Muscle of leg (tissue), 11 donors: ENCODE measurements around the gene MRPS2. TPM values are rescaled to one million over a fixed set of nuclear protein-coding genes. Genes with fewer than 3 reads are reported as not detected.
"Not testable (repeated sequence)": the region's sequence is repeated elsewhere in the genome, so short reads cannot be mapped to it uniquely, and the experiment has no call there.

Experiments
- DNase-seq: peaks from one replicate; pipeline ENCODE4 v3.0.0; 2013
- H3K27ac ChIP-seq: one replicate; pipeline ENCODE4 v1.5.1; 2013; ENCODE audit warnings: mild to moderate bottlenecking, low read length, control low read depth
- H3K27me3 ChIP-seq: one replicate; pipeline ENCODE4 v1.6.1; 2013; ENCODE audit warnings: low read length; ENCODE audit not compliant: control insufficient read depth, insufficient read depth
- H3K36me3 ChIP-seq: one replicate; pipeline ENCODE4 v1.6.1; 2013; ENCODE audit warnings: low read length; ENCODE audit not compliant: control insufficient read depth, insufficient read depth
- H3K4me1 ChIP-seq: one replicate; pipeline ENCODE4 v1.6.1; 2013; ENCODE audit warnings: low read length; ENCODE audit not compliant: control insufficient read depth, insufficient read depth
- H3K4me3 ChIP-seq: one replicate; pipeline ENCODE4 v1.5.1; 2013; ENCODE audit warnings: low read length, control low read depth
- H3K9me3 ChIP-seq: replicated peaks from 2 replicates; pipeline ENCODE4 v1.6.1; 2013; ENCODE audit warnings: low read depth, low read length; ENCODE audit not compliant: control insufficient read depth
- WGBS: methylation state at CpG from one replicate; pipeline ENCODE4 v1.1.5; 2013; ENCODE audit warnings: missing lambda C conversion rate; ENCODE audit not compliant: insufficient coverage; 5-methylcytosine and 5-hydroxymethylcytosine counted together
- polyA plus RNA-seq, 8 donors: library from polyadenylated mRNA; unstranded; fragments of 120-200 nt; gene quantifications; one replicate each; pipeline versions ENCODE4 v1.2.1 to v1.2.3, GENCODE V29; 2013; ENCODE audit warnings: inconsistent platforms in 1 of 8, low replicate concordance in 1 of 8; ENCODE audit not compliant: insufficient read length in 8 of 8, insufficient read depth in 1 of 8
- total RNA-seq: library from RNA; stranded (reverse); fragments of 120-200 nt; gene quantifications from one replicate; pipeline ENCODE4 v1.2.4, GENCODE V29; 2013

Gene MRPS2
- total and polyA plus RNA-seq, 9 donors = 15.6 to 41.6 (median 34.3) TPM

GRCh38 chr9:135505406-135506187 is 5.1 kb downstream of the MRPS2 start:
- Histone ChIP-seq H3K4me3 (no peak overlapping the region), H3K4me1 (peaks cover 12% of the 10 kb centered on the region), H3K27me3 (no peaks in the 10 kb centered on the region), H3K27ac (no peak overlapping the region), H3K9me3 (no peaks in the 10 kb centered on the region), H3K36me3 (peaks cover 38% of the 10 kb centered on the region)
- DNase-seq = no peak
- 77% methylated on average over 24 of the region's 24 CpGs for WGBS

GRCh38 chr9:135506327-135507103 is 6.0 kb downstream of the MRPS2 start:
- Histone ChIP-seq H3K4me1 (peaks cover 8% of the 10 kb centered on the region), H3K27ac (no peak overlapping the region), H3K9me3 (no peaks in the 10 kb centered on the region), H3K27me3 (no peaks in the 10 kb centered on the region), H3K4me3 (no peak overlapping the region), H3K36me3 (peaks cover 38% of the 10 kb centered on the region)
- WGBS = 44% methylated on average over 12 of the region's 14 CpGs
- DNase-seq = no peak

GRCh38 chr9:135507104-135508035 is 6.9 kb downstream of the MRPS2 start:
- Histone ChIP-seq H3K27me3 (no peaks in the 10 kb centered on the region), H3K4me1 (no peaks in the 10 kb centered on the region), H3K36me3 (peaks cover 30% of the 10 kb centered on the region), H3K4me3 (no peak overlapping the region), H3K27ac (no peak overlapping the region), H3K9me3 (no peaks in the 10 kb centered on the region)
- no peak for DNase-seq
- 77% methylated on average over 10 of the region's 23 CpGs for WGBS

- peaks cover 20% of the 10 kb centered on the region for H3K36me3 ChIP-seq
- no peaks in the 10 kb centered on the region for H3K9me3 ChIP-seq
- no peak for DNase-seq
- H3K4me1 ChIP-seq = peaks cover 2% of the 10 kb centered on the region
- no peak overlapping the region for H3K27ac ChIP-seq
- 90% methylated on average over 7 of the region's 9 CpGs for WGBS
- no peak overlapping the region for H3K4me3 ChIP-seq
- no peaks in the 10 kb centered on the region for H3K27me3 ChIP-seq
Observed at GRCh38 chr9:135508211-135508820, 7.8 kb downstream of the MRPS2 start.

GRCh38 chr9:135509458-135509857 is 9.0 kb downstream of the MRPS2 start:
- H3K27ac ChIP-seq = no peak overlapping the region
- DNase-seq = no peak
- H3K27me3 ChIP-seq = no peaks in the 10 kb centered on the region
- H3K4me1 ChIP-seq = peaks cover 2% of the 10 kb centered on the region
- H3K36me3 ChIP-seq = peaks cover 9% of the 10 kb centered on the region
- WGBS = no CpG with 5 or more reads among the region's 2 CpGs
- no peak overlapping the region for H3K4me3 ChIP-seq
- H3K9me3 ChIP-seq = no peaks in the 10 kb centered on the region

GRCh38 chr9:135512241-135512603 is 11.7 kb downstream of the MRPS2 start:
- no peak overlapping the region for H3K4me3 ChIP-seq
- no peak overlapping the region for H3K27ac ChIP-seq
- H3K27me3 ChIP-seq = no peaks in the 10 kb centered on the region
- no peaks in the 10 kb centered on the region for H3K36me3 ChIP-seq
- peaks cover 2% of the 10 kb centered on the region for H3K4me1 ChIP-seq
- WGBS = 65% methylated on average over 4 of the region's 10 CpGs
- DNase-seq = no peak
- no peaks in the 10 kb centered on the region for H3K9me3 ChIP-seq

- Histone ChIP-seq H3K4me3 (no peak overlapping the region), H3K36me3 (no peaks in the 10 kb centered on the region), H3K4me1 (peaks cover 2% of the 10 kb centered on the region), H3K27ac (no peak overlapping the region), H3K9me3 (no peaks in the 10 kb centered on the region), H3K27me3 (no peaks in the 10 kb centered on the region)
- 52% methylated on average over 4 of the region's 7 CpGs for WGBS
- DNase-seq = no peak
Observed at GRCh38 chr9:135512904-135513303, 12.4 kb downstream of the MRPS2 start.

- 75% methylated on average over 18 of the region's 19 CpGs for WGBS
- no peak for DNase-seq
- no peaks in the 10 kb centered on the region for H3K36me3 ChIP-seq
- H3K9me3 ChIP-seq = no peaks in the 10 kb centered on the region
- H3K4me3 ChIP-seq = no peak overlapping the region
- H3K27ac ChIP-seq = no peak overlapping the region
- H3K27me3 ChIP-seq = no peaks in the 10 kb centered on the region
- H3K4me1 ChIP-seq = peaks cover 2% of the 10 kb centered on the region
Observed at GRCh38 chr9:135513351-135513846, 12.9 kb downstream of the MRPS2 start.

GRCh38 chr9:135513906-135514305 is 13.4 kb downstream of the MRPS2 start:
- H3K27me3 ChIP-seq, H3K4me1 ChIP-seq, H3K27ac ChIP-seq, DNase-seq, H3K36me3 ChIP-seq, H3K4me3 ChIP-seq, H3K9me3 ChIP-seq: not testable (repeated sequence)
- WGBS = 92% methylated on average over 2 of the region's 9 CpGs
